ENCODE data around the gene CMYA5. TPM values are rescaled to one million over a fixed set of nuclear protein-coding genes. Genes with fewer than 3 reads are reported as not detected.
"Not testable (repeated sequence)": the region's sequence is repeated elsewhere in the genome, so short reads cannot be mapped to it uniquely, and the experiment has no call there.

Gene CMYA5
- total RNA-seq, 1 donor from 2014 or later, result 0.36 TPM

DNA sequence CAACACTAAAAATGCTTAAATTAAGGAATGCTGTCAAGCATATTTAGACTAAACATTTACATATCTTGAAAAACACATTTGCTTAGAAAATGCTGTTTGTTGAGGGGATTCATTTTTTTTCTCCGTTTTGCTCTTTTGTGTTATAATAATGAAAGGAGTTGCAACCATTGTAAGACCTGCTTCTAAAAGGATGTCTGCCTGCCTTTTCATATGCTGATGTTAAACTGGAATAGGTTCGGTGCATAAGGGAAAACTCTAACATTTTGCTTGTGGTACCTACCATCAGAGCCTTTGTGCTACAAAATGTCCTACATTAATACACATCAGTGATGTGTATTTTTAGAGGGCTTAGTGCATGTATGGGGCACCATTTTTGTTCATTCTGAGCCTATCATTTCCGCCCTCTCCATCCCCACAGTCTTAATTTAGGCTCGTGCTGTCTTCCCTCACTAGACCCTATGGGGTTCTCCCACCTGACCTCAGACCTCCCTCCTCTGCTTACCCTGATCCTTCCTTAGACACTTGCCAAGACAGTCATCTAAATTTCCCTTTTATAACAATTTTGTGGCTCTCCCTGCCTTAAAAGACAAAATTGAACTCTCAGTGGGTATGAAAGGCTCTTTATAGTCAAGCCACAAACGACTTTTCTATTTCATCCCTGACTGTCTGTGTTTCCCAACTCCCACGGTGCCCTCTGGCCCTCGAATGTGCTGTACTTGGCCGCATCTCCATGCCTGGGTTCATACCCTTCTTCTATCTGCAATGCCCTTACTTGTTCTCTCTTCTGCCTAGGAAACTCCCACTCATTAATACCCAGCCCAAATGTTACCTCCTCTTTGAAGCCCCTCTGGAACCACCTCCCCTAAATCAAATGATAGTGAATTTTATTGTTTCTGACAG, 61.2 kb downstream of the CMYA5 start:
- no peak for ATAC-seq

DNA sequence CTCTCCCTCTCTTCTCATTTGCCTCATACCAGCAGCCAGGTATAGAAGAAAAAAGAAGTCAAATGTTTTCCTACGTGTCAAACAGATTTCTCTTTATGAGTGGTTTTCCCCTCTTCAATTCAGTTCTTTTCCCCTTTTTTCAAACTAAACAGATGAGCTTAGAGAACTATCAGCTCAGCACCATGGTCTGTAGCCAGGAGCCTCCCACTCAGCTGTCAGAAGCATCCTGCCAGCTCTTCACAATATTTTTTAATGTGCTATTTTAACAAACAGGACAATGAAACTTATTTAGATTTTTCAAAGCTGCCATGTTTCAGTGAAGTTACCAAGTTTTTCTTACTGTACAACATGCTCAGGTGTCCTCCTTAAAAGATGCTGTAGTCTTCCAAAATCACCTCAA, 63.5 kb downstream of the CMYA5 start:
- no peak for ATAC-seq

DNA sequence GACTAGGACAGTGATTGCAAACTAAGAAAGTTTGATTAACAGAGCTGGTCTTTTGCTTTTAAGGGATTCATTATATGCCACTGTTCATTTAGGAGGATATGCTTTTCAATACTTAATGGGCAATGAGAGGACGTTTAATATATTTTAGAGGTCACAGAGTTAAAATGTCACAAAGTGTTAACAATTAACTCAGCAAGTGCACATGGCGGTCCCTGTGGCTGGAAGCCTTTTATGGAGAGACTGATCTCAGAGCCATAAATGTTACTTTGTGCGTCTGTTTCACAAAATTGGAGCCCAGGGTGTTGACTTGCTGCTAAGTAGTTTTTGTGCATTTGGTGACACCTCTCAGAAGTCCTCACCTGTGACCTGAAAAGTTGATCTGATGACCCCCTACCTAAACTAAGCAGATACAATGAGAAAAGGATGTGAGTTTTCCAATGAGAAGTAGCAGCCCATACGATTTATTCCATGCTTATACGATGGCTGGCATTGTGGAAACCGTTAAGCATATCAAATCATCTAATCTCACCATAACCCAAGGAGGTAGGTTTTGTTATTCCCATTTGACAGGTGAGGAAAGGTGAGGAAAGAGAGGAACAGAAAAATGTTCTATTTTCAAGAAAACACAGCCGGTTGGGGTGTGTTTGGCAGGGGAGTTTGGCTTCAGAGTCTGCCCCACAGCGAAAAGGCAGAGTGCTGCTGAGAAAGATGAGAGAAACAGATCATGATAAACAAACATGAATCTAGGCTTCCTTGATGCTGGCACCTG, 64.4 kb downstream of the CMYA5 start:
- ATAC-seq, result no peak

DNA sequence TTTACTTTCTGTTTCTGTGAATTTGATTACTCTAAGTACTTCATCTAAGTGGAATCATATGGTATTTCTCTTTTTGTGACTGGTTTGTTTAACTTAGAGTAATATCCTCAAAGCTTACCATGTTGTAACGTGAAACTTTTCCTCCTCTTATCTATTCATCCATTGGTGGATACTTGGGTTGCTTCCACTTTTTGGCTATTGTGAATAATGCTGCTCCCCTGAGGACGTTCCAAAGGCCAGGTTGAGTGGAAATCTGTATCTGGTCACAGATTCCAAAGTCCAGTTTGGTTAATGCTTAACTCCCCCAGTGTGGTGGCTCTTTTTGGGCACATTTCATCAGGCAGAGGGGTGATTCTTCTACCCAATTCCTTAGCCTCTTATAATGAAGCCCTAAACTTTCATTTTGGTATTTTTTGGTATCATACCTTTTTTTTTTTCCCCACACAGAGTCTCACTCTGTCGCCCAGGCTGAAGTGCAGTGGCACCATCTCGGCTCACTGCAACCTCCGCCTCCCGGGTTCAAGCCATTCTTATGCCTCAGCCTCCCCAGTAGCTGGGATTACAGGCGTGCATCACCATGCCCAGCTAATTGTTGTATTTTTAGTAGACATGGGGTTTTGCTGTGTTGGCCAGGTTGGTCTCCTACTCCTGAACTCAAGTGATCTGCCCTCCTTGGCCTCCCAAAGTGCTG, 65.4 kb downstream of the CMYA5 start:
- no peak for ATAC-seq

DNA sequence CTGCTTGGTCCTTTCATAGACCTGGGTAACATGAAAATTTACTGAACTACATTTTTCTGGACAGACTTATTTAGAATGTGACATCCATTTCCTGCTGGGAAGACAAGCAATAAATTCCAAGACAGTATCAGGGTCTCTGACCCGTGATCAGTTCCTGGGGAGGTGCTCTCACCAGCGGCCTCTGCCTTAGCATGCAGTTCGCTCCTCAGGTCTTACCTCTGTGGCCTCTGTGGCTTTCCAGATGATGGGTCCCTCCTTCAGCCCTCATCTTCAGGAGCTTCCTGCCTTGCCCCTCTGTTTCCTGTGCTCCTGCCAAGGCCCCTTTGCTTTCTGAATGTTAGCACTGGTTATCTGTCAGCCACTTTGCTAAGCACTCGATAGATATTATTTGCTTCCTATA, 66.4 kb downstream of the CMYA5 start:
- ATAC-seq, result no peak

DNA sequence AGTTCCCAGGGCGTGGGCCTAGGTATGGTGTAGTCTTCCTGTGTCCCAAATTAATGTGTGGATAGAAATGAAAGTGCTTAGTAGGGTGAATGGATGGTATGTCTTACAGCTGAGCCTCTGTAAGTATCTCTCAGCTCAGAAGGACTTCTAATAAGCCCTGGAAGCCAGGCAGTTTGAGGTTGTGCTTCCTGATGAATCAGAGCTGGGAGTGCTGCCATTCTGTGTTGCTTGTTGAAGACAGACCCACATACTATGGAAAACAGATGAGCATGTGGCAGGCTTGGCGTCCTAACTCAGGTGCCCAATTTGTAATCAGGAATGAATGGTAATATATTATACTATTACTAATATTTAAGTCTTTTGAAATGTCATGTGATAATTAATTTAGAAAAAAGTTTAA, 69.8 kb downstream of the CMYA5 start:
- peak; percentile 51 for ATAC-seq

DNA sequence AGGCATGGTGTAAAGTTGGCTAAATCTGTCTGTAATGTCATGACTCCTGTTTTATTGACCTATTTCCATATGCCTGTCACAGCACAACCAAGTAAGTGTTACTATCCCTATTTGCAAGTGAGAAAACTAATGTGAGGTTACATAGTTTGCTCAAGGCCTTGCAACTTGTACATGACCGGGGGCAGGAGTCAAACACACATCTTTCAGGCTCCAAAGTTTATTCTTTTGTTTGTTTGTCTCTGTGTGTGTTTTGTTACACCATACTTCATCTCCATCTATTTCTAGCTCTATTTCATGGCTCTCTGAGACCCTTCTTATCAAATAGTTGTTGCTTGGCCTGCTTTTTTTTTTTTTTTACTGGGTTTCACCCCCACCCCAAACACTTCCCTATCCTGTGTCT, 70.2 kb downstream of the CMYA5 start:
- no peak for ATAC-seq

DNA sequence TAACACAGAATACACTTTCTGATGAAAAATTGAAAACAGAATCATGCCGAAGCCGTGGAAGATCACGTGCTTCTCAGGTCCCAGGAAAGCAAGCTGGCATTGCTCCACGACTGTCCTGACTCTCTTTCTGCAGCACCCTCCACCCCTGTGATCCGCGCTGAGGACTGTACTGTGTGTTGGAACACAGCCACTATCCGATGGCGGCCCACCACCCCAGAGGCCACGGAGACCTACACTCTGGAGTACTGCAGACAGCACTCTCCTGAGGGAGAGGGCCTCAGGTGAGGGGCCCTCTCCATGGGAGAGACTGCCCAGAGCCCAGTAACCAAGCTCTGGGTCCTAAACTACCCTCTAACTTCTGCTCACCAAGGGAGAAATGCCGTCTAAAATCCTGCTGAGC, 73.3 kb downstream of the CMYA5 start:
- no peak for ATAC-seq

DNA sequence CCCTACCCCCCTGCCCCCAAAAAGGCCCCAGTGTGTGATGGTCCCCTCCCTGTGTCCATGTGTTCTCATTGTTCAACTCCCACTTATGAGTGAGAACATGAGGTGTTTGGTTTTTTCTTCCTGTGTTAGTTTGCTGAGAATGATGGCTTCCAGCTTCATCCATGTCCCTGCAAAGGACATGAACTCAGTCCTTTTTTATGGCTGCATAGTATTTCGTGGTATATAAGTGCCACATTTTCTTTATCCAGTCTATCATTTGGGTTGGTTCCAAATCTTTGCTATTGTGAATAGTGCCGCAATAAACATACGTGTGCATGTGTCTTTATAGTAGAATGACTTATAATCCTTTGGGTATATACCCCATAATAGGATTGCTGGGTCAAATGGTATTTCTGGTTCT, 74.5 kb downstream of the CMYA5 start:
- not testable (repeated sequence) for ATAC-seq

DNA sequence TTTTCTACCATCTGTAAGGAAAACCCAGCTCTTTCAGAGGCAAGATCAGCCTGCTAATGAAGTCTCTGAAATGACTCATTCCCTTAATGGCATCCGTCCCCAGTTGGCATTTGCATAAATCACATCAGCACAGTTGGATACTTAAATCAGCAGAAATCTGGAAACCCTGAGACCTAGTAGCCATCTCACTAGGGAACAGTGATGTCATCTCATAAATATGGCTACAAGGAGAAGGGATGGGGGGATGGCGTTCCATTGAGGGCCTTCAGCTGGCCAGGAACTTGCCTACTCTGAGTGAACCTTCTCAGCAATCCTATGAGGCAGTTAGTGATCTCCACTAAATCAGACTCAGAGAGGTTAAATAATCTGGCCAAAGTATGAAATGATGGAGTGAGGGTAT, 81.8 kb downstream of the CMYA5 start:
- no peak for ATAC-seq

DNA sequence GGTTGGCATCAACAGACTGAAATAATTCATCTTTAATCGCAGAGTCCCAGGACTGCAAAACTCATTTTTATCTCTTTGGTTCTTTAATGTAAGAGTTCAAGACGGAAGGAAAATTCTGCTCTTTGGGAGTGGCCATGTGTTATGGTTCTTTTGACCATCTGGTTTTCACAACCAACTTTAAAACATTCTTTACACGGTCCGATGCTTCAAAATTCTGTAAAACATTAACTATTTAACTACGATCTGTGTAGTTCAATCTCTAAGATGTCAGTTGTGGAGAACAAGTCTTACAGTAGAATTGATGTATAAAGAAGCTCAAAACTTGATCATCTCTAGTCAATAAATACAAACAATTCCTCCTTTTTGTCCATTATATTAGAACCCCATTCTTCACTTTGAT, 83.0 kb downstream of the CMYA5 start:
- ATAC-seq, result no peak

DNA sequence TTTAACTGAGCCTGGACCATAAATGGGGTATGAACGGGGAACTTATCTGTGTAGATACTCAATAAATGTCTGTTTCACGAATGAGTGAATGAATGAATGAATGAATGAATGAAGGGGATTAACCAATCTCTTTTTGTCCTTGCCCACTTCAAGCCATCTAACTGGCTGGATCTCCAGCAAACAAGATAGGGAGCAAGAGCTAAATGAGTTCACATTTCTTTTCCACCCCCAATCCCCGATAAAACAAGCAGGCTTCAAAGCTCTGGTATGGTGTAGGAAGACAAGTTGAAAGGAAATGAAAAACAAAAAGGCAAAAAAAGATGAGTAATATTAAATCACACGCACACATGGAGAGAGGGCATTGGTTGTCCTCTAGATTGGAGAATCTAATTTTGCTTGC, 84.0 kb downstream of the CMYA5 start:
- no peak for ATAC-seq

DNA sequence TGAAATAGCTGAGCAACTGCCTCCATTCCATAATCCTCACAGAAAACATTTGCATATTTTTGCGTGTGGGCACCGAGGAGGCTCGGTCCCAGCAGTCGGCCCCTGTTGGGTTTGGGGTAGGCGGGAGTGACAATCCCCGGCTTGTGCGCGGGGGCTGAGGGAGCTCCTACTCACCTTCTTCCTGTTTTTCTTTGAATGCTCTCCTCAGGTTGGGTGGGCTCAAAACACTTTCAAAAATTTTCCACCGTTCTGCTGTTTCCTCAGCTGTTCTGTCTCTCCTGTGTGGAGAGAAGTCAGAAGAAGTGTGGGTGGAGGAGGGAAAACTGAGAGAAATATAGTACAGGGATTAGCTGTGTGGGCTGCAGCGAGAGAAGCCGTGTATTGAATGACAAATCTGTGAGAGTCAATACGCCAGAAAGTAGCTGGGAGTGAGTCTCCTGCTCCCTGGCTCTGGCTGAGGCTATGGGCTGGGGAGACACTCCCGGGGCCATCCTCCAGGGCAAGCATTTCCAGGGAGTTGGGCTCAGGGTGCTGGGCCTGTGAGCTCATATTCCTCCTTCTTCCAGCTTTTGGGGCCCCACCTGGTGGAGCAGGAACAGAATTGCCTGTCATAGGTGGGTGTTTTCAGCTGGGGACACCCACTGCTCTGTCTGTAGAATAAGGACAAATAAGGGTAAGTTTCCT, 84.7 kb downstream of the CMYA5 start:
- ATAC-seq, result no peak

DNA sequence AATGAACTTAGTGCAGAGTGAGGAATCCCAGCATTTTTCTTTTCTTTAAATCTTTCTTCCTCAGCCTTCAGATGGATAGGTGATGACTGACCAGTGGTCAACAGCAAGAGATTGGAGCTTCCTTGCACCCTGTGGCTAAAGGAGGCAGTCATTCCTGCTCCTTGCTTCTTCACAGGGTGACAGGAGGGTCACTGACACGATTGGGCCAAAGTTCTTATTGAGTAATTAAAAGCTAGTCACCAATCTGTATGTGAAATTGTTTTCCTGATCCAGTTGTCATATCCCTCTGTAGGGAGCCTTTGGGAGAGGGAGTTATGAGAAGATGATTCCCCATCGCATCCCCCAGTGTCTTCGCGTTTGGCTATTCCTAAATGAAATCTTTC, 85.2 kb downstream of the CMYA5 start:
- ATAC-seq, result no peak

DNA sequence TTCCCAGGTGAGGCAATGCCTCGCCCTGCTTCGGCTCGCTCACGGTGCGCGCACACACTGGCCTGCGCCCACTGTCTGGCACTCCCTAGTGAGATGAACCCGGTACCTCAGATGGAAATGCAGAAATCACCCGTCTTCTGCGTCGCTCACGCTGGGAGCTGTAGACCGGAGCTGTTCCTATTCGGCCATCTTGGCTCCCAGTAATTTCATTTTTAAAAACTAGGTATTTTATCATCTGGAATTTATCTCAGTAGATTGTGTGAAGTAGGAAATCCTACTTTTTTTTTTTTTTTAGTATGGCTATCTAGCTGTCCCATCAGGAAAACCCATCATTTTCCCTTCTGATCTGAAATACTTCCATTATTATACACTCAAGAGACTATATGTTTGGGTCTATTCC, 95.1 kb downstream of the CMYA5 start:
- ATAC-seq, result not testable (repeated sequence)

DNA sequence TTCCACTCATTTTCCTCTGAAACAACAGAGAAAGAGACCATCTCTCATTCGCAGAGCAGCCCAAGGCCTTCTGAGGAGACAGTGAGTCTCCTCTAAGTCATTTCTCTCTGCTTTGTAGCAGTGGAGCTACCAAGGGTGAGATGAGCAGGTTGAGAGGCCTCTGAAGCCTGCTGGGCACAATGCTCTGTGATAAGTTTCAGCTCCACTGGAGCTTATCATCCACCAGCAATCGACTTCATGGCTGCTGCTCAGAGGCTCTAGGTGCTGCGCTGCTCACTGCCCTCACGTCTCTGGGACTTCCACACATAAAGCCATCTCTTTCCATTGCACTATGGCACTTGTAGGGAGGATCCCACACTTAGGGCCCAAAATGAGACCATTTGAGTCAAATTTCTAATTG, 96.3 kb downstream of the CMYA5 start:
- no peak for ATAC-seq

DNA sequence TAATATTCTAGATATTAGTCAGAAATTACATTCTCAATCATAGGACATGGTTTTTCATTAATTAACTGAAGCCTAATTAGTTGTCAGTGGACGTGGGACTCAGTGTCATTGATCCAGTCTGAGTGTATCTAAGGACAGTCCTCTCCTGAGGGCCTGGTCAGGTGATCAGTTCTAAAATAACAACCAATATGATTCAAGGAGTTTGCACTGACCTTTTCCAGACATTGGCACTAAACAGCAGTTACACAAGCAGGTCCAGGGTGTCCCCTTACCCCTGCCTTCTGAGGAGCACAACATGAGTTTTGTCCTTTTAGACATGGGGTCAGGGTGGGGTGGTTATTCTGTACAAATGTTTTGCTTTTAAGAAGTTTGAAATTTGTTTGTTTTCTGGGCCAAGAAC, 97.8 kb downstream of the CMYA5 start:
- ATAC-seq, result no peak

DNA sequence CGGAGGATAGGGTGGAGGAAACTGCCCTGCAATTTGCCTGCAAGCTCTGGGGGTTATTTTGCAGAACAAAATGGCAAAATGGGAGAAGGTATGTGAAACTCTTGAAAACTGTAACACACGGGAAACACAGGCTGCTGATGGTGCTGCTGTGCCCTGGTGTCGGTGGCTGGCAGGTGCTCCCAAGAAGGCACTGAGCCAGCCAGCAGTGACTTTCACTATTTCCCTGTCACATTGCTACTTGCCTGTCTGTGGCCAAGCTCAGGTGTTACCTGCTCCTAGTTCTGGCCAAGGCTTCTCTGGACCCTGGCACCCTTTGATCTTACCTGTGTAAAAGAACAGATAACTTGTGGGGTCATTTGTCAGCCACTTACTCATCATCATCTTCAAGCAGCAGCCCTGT, 102.2 kb downstream of the CMYA5 start:
- no peak for ATAC-seq

DNA sequence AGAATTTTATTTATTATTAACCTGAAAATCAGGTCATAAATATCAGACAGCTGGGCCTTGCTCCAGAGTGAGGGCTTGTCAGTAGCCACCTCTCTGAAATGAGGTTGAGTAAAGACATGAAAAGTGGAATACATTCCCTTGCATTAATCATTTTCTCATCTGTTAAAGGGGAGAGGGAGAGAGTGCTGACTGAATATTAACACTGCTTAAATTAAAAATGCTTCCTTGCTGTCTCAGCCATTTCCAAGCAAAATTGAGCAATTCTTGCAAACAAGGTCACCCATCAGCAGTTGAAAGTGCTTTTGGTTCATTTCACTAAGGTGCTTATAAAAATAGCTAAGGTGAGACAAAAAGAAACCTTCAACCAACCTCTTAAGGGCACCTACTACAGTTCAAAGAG, 102.8 kb downstream of the CMYA5 start:
- no peak for ATAC-seq

DNA sequence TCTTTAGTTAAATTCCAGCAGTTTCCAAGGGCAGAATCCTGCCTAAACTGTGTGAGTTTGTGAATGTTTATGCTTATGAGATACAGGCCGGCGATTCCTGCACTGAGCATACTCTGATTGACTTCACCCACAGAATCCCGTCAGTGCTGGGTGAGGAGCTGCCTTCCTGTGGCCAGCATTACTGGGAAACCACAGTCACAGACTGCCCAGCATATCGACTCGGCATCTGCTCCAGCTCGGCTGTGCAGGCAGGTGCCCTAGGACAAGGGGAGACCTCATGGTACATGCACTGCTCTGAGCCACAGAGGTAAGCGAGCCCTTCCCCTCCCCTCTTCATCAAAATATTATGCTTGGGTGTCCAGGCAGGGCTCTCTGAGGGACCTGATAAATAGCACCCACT, 103.7 kb downstream of the CMYA5 start:
- ATAC-seq, result no peak

DNA sequence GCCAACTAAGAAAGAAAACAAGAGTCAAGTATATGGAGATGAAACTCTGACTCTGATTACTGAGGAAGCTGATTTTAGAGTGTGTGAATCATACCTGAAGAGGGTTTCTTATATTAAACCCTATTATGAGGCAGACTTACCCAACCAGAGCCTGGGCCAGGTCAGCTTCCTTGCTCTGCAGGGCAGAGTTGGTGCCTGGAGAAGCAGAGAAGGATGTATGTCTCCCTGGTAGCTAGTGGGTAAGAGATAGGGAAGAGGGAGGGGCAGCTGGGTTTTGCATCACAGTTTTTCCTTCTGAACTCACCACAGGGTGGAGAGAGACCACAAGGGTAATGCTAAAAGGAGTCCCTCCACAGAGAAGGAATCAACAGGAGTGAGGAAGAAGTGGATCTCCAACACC, 104.1 kb downstream of the CMYA5 start:
- ATAC-seq, result peak; percentile 18

DNA sequence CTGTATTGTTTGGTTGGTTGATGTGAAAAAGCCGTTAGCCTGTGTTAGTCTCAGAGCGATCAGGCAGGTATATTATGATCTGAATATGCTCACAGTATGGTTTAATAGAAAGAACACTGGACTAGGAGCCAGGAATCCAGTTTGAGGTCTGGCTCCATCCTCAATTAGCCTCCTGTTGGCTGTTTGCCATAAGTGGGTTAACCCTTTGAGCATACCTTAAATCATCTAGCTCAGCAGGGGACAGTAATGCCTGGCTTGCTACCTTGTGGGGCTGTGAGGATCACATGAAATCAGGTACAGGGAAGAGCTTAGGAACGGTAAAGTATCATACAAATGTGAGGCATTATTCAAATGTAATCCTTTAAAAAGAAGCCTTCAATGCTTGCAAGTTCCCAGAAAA, 104.7 kb downstream of the CMYA5 start:
- ATAC-seq, result no peak
